SH-SY5Y (cell line): ENCODE results near the gene FAM151A.

Experiments used
- GATA2 ChIP-seq: IDR thresholded peaks from 2 replicates; pipeline ENCODE4 v1.6.1; 2011; ENCODE audit warnings: mild to moderate bottlenecking, low read depth, low read length
- GATA3 ChIP-seq: IDR thresholded peaks from 2 replicates; pipeline ENCODE4 v1.6.1; 2011; ENCODE audit warnings: low read depth, mild to moderate bottlenecking, low read length, moderate library complexity

DNA sequence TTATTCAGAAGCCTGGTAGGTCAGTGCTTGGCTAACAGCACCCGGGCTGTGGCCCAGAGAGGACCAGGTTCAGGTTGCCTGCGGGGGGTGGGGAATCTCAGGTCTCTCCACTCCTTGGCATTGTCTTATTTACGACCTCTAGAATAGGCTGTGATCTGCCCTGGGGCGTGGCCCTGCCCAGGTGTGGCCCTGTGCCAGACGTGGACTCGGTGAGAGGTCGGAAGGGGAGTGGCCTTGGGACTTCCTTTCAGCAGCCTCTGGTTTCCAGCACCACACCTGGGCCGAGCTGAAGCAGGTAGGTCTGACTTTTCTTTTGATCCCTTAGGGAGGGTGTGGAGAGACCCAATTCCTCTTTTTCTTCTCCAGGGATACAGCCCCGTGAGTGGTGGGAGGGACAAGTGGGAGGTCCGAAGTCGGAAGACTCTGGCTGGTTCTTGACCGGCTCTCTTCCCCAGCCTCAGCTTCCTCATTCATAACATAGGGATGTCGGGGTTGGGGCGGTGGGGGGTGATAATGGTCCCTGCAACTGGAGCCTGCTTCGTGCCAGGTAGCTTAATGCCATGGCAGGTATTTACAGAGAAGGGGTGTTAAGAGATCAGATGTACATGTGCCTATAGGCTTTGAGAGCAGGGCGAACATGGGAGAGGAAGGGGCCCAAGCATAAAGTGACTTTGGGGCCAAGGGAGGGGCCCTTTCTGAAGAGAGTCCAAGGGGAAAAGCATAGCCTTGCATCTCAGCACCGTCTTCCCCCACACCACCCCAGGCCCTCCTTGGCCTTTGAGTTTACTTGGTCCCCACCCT lies 58.8 kb downstream of the FAM151A start:
- no peak for TF ChIP-seq GATA2
- TF ChIP-seq GATA3: no peak
